A673 (cell line): Measurements from ENCODE around the gene STXBP5L. TPM values are rescaled to one million over a fixed set of nuclear protein-coding genes. Genes with fewer than 3 reads are reported as not detected.

Experiments
- BruUV-seq: library from RNA; stranded (reverse); fragments of 400-500 nt; replicated peaks from 2 replicates; lab custom pipeline; 2021; lab: Mats Ljungman, UMichigan
- CTCF ChIA-PET: fragments of 300-600 bp; sonication (Branson Sonifier 250); formaldehyde crosslinking; loops from one replicate; lab custom pipeline; 2022; ENCODE audit warnings: antibody characterized with exemption; lab: Charles Lee
- POLR2A ChIA-PET: fragments of 300-600 bp; sonication (Branson Sonifier 250); formaldehyde crosslinking; loops from one replicate; lab custom pipeline; 2022; ENCODE audit warnings: antibody characterized with exemption; ENCODE audit not compliant: low non-redundant PET; lab: Charles Lee
- DNase-seq: peaks from one replicate; pipeline ENCODE4 v3.0.0-alpha.2; 2015; ENCODE audit warnings: low spot score
- H3K27ac ChIP-seq: fragments of 200-600 bp; sonication (generic); 2 replicates; pipeline ENCODE4 v1.5.1; 2016; ENCODE audit warnings: mixed run types, low read depth, mild to moderate bottlenecking, mixed read lengths, antibody characterized with exemption, low read length; ENCODE audit not compliant: poor library complexity, severe bottlenecking
- H3K27me3 ChIP-seq: fragments of 200-600 bp; sonication (generic); replicated peaks from 2 replicates; pipeline ENCODE4 v1.6.1; 2017; ENCODE audit warnings: mixed run types, low read depth, mild to moderate bottlenecking, mixed read lengths, antibody characterized with exemption, low read length; ENCODE audit not compliant: insufficient read depth, poor library complexity
- H3K36me3 ChIP-seq: fragments of 200-600 bp; sonication (generic); 2 replicates; pipeline ENCODE4 v1.6.1; 2016; ENCODE audit warnings: mixed run types, mild to moderate bottlenecking, mixed read lengths, antibody characterized with exemption, low read length; ENCODE audit not compliant: insufficient read depth, poor library complexity, severe bottlenecking
- H3K4me1 ChIP-seq: fragments of 200-600 bp; sonication (generic); 2 replicates; pipeline ENCODE4 v1.6.1; 2017; ENCODE audit warnings: mixed run types, mild to moderate bottlenecking, mixed read lengths, antibody characterized with exemption, low read length; ENCODE audit not compliant: insufficient read depth, poor library complexity, severe bottlenecking
- H3K4me3 ChIP-seq: fragments of 200-600 bp; sonication (generic); 2 replicates; pipeline ENCODE4 v1.5.1; 2016; ENCODE audit warnings: low read depth, mixed run types, mild to moderate bottlenecking, mixed read lengths, low read length; ENCODE audit not compliant: poor library complexity, severe bottlenecking
- H3K9me3 ChIP-seq: fragments of 200-600 bp; sonication (generic); 2 replicates; pipeline ENCODE4 v1.6.1; 2016; ENCODE audit warnings: mixed run types, low read depth, mild to moderate bottlenecking, mixed read lengths, antibody characterized with exemption, low read length; ENCODE audit not compliant: poor library complexity, severe bottlenecking
- EZH2 ChIP-seq: fragments of 200-600 bp; sonication (generic); IDR thresholded peaks from 2 replicates; pipeline ENCODE4 v1.6.1; 2017; ENCODE audit warnings: borderline replicate concordance, low read depth, mild to moderate bottlenecking, mixed read lengths, antibody characterized with exemption, low read length; ENCODE audit not compliant: poor library complexity, severe bottlenecking
- intact Hi-C: fragments of 100-400 bp; cut with micrococcal nuclease; formaldehyde crosslinking; loops from one replicate; pipeline ENCODE4 v1.10.0; 2022; ENCODE audit not compliant: unreplicated experiment
- total RNA-seq: library from RNA; stranded (reverse); gene quantifications from 2 replicates; pipeline ENCODE4 v1.2.3, GENCODE V29; 2021
- TF ChIP-seq, protein P1 (sequence below): fragments of 300-800, 200-600 bp; sonication (generic); conservative IDR thresholded peaks from 2 replicates; pipeline ENCODE4 v1.5.1; 2017; ENCODE audit warnings: low read depth, mild to moderate bottlenecking, antibody characterized with exemption, low read length, moderate library complexity, mixed read lengths

The STXBP5L gene
- total RNA-seq, 1 experiment from 2014 or later: not detected

DNA sequence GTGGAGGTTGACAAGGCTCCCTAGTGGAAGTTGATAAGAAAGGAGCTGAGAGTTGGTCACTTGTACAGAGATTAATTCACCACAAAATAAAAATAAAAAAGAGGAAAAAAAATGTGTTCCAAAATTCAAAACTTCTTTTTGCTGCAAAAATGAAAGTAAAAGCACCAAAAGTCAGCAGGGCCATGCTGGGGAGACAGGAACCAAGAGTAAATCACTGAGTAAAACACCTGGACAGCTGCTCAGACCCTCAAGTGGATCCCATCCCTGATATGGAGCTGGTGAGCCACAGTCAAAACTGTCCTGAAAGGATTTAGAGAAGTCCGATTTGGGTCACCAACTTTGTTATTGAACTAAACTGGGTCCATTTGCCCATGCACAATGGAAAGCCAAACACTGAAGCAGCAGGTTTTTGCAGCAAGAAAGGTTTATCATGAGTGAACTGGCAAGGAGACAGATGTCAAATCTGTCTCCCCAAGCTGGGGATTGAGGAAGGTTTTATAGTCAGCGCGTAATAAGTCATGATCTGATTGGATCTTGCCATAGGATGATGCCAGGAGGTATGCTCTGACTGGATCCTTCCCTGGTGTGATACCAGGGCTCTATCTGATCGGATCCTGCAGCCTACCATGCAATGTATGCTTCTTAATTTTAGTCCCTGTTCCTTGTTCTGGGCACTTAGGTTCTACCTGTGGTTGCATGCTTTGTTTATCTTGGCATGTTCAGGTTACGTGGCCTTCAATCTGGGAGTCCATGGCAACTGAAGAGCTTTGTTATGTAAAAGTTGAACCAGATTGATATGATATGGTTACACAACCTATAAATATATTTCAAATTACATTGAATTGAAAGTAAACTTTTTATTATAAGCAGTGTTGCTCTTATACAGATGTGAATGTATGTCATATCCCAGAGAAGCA is 324.6 kb downstream of the STXBP5L start:
- ChIA-PET CTCF (no interaction called here), POLR2A (no interaction called here)
- Histone ChIP-seq H3K4me1 (no peaks in the 10 kb centered on the region), H3K4me3 (no peak overlapping the region), H3K9me3 (no peaks in the 10 kb centered on the region), H3K27me3 (no peaks in the 10 kb centered on the region), H3K36me3 (no peaks in the 10 kb centered on the region), H3K27ac (no peak overlapping the region)
- DNase-seq: no peak
- intact Hi-C loops: no loop called here
- no TSS peak for BruUV-seq
- TF ChIP-seq, protein P1, sequence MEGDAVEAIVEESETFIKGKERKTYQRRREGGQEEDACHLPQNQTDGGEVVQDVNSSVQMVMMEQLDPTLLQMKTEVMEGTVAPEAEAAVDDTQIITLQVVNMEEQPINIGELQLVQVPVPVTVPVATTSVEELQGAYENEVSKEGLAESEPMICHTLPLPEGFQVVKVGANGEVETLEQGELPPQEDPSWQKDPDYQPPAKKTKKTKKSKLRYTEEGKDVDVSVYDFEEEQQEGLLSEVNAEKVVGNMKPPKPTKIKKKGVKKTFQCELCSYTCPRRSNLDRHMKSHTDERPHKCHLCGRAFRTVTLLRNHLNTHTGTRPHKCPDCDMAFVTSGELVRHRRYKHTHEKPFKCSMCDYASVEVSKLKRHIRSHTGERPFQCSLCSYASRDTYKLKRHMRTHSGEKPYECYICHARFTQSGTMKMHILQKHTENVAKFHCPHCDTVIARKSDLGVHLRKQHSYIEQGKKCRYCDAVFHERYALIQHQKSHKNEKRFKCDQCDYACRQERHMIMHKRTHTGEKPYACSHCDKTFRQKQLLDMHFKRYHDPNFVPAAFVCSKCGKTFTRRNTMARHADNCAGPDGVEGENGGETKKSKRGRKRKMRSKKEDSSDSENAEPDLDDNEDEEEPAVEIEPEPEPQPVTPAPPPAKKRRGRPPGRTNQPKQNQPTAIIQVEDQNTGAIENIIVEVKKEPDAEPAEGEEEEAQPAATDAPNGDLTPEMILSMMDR: no peak
- no peak for TF ChIP-seq EZH2

DNA sequence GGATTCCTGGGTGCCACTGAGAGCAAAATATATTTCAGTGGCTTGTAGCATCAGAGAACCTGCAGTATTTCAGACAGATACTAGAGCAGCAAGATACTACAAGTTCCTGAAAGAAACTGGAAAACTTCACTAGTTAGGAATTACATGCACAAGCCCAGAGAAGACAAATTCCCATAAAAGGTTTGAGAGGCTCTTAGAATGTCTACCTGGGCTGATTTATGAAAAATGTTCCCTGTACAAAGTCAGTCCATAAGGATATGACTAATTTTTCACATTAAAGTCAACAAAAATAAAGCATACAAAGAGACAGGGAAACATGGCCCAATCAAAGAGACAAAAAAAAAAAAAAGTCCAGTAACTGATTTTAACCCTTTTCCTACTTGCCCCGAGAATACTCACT is 335.2 kb downstream of the STXBP5L start:
- BruUV-seq: no TSS peak
- Histone ChIP-seq H3K27me3 (peaks cover 15% of the 10 kb centered on the region), H3K4me3 (no peak overlapping the region), H3K4me1 (no peaks in the 10 kb centered on the region), H3K27ac (no peak overlapping the region), H3K9me3 (no peaks in the 10 kb centered on the region), H3K36me3 (no peaks in the 10 kb centered on the region)
- CTCF ChIA-PET: no interaction called here
- TF ChIP-seq EZH2: no peak
- TF ChIP-seq, protein P1: no peak
- no peak for DNase-seq
- POLR2A ChIA-PET: no interaction called here
- intact Hi-C loops: no loop called here

DNA sequence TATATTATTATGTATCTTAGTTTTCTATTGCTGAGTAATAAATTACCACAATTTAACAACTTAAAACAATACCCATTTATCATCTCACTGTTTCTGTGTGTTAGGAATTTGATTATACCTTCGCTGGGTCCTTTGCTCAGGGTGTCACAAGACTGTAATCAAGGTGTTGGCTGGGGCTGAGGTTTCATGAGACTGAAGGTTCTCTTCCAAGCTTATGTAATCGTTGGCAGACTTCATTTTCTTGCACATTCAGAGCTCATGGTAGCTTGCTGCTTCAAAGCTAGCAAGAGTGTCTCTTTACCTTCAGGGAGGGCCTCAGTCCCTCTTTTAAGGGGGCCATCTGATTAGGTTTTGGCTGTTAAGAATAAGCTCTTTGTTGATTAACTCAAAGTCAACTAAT is 344.7 kb downstream of the STXBP5L start:
- CTCF ChIA-PET: no interaction called here

More for the DNA sequence above, 344.7 kb downstream of the STXBP5L start:
- POLR2A ChIA-PET: no interaction called here
- no peaks in the 10 kb centered on the region for H3K36me3 ChIP-seq
- TF ChIP-seq, protein P1: no peak
- no peak for TF ChIP-seq EZH2
- no peaks in the 10 kb centered on the region for H3K9me3 ChIP-seq
- H3K27ac ChIP-seq: no peak overlapping the region
- H3K4me3 ChIP-seq: no peak overlapping the region
- no peak for DNase-seq
- H3K4me1 ChIP-seq: no peaks in the 10 kb centered on the region
- no TSS peak for BruUV-seq
- H3K27me3 ChIP-seq: peaks cover 9% of the 10 kb centered on the region
- intact Hi-C loops: no loop called here
